Middle frontal gyrus (tissue), 1 donor: ENCODE measurements around the gene UBE2G2.

Experiments
- DNase-seq: peaks from one replicate; pipeline ENCODE4 v3.0.0-alpha.2; 2015; ENCODE audit warnings: low spot score; ENCODE audit errors: extremely low spot score

Gene UBE2G2, protein sequence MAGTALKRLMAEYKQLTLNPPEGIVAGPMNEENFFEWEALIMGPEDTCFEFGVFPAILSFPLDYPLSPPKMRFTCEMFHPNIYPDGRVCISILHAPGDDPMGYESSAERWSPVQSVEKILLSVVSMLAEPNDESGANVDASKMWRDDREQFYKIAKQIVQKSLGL

DNA sequence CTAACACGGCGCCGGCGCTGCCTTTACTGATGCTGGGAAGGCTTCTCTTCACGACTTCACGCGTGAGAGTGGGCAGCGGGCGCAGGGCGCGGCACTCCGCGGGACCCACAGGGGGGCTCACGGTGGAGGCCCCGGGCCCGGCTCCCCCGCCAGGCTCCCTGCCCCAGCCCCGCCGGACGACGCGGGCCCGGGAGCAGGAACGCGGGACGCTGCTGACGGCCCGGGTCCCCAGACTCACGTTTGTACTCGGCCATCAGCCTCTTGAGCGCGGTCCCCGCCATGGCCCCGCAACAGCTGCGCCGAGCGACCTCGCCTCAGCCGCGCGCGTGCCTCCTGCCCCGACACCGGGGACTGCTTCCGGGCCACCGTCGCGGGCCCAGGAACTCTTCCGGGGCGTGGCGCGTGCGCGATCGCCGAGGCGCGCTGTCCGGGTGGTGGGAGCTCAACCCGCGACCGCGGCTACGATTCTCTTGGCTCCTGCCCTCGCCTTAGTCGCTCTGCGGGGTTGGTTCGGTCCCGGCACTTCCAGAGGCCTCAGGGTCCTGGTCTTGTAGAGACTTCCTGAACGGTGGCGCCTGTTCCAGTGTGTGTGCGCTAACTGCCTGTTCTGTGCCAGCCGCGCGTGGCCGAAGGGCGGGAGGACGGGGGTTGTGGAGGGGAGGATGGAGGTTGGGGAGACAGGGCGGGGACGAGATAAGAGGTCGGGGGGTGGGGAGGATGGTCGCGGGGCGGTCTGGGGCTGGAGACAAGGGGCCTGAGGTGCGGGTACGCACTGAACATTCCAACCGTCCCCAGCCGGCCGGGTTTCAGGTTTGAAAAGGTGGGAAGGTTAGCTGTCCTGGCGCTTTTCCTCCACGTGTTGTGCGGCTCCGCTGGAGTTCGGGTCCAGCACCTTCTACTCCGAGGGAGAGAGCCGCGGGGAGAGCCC lies at the start of gene UBE2G2:
Gene UBE2G2 (minus strand): TSS at position 353 of the 928 bp plus-strand sequence. CDS start 72 bp downstream, at position 281.
- DNase-seq, result peak; percentile 82

DNA sequence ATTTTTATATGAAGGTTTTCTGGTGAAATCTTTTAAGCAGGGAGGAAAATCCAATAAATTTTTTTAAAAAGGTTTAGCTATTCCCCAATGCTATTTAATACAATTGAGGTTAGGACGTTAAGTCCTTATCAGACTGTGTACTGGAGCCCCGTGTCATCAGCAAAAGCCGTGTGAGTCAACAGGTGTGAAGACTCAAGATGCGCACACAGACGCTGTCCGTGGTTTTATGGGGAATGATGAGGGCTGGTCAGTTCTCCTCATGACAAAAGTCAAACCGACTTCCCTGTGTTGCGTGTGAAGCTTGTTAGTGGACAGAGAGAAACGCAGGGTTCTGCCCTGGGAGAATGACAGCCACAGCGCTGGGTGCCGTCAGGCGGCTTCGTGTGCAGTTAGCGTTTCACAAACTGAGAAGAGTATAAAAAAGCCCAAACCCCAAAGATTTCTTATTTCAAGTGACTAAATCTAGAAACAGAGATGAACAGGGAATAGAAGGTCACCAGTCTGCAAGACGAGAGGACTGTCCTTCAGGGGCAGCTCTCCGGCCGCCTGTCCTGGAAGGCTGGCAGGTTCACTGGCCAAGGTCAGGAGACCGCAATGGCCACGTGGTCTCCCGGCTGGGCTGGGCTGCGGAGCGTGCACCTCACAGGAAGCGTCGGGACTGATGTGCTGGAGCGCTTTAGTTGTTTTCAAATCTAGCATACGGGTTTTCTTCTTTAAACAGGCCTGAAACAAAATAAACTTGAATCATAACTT lies 49.5 kb upstream of the UBE2G2 start:
- DNase-seq, result no peak

DNA sequence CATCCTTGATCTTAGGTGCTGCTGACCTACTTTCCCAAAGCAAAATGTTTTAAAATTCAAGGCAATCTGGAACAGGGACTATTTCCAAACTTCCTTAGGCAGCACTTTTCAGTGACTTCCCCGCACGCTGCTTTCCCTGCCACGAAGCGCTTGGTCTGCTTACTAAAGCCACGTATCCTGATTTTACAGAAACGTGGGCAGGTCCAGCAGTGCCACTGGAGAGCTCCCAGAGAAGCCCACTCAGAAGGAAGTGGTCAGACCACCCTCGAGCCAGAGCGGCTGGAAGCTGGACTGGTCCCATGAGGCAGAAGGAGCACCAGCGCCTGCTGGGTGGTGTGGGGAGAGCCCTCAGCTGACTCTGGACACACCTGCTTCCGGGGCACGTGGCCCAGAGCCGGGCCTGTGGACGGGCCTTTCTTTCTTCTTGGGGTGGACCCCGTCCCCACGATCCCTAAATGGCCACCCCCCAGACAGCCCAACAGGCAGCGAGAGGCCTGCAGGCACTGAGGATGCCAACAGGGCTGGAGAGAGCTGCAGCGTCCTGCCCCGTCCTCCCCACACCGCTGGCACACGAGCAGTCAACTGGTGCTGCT lies 48.7 kb upstream of the UBE2G2 start:
- no peak for DNase-seq

DNA sequence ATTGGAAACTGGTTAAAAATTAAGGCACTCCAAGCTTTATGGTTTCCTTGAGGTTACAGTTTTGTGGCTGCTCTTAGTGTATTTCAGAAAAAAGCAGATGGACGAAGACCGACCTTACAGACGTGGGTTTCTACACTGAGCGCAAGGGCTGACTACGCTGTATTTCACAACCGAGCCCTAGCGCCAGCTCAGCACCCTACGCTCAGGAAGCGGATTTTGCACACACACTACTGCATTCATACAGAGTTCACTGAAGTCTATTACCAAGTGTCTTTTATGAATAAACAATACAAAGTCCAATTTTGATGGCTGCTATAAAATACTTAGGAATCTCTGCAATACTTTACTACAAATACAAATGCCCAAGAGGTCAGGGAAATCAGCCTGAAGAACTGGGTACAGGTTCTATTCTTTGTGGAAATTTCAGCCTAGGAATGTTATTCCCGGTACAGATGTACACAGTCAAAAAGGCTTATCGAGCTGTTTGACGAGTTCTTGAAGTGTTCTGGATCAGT lies 48.1 kb upstream of the UBE2G2 start:
- DNase-seq, result no peak

DNA sequence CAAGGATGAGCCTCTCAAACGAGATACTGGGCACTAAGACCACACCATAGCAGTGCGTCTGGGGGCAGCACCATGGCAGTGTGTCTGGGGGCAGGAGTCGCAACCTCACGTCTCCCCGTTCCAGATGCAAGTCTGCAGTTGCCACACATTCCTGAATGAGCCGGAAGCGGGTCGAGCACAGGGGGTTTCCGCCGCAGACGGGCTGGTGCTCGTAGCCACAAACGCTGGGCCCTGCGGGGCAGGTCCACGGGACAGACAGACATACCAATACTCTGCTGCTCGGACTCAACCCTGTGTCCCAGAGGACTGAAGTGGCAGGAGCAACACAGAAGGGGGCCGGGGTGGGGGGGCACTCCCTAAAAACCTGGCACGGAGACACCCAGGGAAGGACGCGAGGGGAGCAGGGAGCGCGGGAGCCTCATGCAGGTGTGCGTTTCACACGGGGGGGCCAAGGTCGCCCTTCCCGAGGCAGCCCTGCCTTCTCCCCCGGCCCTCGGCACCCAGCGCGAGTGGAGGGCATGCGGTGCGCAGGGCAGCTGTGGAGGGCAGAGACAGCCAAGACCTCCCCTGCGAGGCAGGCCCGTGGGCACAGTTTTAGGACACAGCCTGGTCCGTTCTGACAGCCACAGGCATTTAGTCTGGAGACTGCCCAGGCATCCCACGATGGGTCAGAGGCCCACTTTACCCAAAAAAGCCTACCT lies 47.4 kb upstream of the UBE2G2 start:
- no peak for DNase-seq

DNA sequence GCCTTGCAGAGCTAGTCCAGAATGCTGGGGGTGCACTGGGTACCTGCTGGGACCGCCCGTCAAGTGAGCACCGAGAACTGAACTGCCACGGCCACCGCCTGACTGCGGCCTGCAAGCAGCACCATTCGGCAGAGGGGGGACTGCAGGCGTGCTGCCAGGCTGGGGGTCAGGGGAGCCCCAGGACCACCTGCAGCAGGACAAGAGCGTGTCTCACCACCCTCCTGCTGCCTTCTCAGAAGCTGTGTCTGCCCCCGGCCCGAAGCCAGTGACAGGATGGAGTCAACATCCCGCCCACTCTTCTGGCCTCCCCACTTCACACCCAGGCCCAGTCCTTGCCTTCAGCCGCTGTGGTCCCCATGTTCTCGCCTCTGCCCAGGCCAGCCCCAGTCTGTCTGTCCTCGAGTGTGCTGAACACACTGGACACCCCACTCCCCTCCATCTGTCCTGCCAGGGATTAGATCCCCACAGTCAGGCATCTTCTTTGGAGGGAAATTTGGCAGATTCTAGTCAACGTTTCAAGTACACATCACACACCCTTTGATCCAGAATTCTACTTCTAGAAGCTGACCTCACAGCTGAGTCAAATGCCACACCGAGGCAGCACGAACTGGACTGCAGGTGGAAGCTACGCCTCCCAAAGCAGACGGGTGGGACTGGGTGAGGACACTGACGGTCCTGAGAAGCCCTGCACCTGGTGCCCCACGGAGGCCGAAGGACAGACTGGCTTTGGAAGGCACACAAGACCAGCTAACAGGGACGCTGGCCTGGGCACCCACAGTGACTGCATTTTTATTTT lies 45.8 kb upstream of the UBE2G2 start:
- no peak for DNase-seq

DNA sequence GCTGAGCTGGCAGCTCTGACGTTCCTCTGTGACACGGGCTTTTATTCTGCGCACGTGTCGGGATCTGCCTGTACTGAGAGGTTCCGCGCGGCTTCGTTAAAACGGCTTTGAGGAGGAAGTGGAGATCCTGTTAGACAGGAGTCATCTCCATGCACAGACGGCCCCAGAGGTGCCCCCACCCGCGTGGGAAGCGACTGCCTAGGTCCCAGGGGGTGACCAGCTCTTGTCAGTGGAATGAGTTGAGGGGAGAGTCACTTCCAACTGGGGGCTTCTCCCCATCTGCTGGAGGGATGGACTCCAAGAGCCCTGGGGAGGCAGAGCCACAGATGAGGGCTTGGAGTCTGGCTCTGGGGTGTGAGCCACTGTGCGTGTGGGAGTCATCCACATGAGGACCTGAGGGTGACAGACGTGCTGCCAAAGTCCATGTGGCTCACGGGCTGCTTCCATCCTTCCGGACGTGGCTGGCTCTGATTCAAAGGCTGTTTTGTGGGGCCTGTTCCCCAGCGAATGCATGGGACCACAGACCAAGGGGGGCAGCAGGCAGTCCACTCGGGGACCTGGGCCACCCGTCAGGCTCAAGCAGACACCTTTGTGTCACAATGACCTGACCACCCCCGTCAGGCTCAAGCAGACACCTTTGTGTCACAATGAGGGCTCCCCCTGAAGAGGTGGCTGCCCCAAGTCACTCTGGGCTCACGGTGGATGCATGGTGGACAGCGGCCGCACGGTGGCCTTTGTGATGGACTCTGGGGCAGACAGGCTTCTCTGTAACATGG lies 45.1 kb upstream of the UBE2G2 start:
- peak; percentile 12 for DNase-seq

DNA sequence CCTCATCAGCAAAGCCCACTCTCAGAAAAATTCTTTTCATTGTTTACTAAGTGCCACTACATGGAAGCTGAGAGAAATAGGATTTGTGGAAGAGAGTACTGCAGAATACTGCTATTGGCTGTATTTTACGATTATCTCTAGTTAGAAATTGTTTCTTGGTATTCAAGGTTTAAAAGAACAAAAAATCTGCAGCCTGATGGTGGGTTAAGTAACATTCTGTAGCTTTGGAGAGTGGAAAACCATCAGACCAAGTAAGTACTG lies 44.5 kb upstream of the UBE2G2 start:
- DNase-seq, result no peak

DNA sequence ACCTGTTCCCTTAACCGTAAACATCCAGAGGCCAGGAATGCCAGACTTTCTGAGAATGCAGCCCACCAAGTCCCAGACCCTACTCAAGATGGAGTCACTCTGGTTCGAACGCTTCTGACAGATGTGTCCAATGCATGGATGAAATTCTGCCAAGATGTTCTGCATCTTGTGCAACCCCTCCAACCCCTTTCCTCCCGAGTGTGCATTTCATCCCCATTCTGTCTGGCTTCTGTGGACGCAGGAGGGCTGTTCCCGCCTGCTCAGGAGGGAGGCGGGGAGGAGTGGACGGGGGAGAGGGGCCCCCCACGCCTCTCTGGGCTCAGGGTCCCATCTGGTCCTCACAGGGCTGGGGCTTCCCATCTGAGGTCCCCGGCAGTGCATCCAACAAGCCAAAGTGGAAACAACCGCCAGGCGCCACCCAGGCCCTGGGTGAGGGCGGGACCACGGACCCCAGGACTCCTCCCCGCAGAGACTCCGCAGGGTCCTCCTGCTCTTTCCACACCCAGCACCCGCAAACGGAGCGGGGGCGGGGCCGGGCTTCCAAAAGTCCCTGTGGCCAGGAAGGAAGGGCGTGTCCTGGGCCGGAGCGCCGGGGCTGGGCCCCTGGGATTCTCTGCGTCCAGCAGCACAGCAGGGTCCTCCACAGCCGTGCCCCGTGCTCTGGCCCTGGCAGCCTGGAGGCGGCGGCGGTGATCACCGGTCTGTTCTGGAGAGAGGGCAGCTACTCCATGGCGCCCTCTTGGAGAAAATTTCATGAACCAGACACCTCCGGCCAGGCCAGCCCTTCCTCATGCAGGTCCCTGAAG lies 44.0 kb upstream of the UBE2G2 start:
- DNase-seq, result no peak

DNA sequence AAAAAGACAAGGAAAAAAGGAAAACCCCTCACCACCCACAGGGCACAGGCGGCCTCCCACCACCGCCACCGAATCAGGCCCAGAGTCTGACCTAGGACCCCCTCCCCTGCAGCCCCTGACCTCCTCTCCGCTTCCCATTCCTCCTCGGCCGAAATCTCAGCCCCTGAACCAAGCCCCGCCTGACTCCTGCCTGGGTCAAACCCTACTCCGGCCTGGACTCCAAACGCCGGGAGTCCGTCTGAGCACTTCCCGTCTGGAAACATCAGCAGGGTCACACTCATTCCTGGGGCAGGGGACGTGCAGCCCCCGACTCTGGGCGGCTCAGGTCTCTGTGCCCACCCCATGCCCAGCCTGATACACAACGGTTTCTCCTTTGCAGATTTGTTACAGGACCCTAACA lies 42.6 kb upstream of the UBE2G2 start:
- DNase-seq, result no peak

DNA sequence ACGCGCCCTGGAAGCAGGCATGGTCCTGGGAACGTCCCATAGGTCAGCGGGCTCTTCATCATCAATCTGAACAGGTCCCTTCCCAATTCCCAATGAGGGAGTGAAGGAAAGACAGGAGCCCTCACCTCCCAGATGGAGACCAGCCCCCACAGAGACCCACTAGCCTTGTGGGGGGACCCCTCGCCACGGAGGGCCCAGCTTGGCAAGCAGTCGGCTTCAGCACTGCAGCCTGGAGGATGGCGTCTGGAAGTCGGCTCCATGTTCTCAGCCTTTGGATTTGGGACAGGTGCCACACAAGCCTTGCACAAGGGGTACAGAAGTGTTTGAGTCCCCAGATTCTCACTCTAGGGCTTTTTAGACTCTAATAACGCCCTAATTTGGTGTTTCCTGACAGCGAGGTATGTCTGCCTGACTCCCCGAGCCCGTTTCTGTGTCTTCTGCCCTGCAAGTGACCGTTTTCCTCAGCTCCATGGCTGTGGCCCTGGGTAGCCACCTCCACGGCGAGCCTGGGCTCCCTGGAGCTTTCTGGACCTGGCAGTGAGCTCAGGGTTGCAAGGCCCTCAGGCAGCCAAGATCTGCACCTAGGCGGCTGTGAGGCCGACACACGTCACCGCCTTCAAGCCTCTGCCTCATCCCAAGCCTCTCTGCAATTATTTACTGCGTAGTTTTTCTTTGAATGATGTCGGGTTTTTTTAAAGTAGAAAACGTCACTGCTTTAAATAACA lies 41.3 kb upstream of the UBE2G2 start:
- no peak for DNase-seq

DNA sequence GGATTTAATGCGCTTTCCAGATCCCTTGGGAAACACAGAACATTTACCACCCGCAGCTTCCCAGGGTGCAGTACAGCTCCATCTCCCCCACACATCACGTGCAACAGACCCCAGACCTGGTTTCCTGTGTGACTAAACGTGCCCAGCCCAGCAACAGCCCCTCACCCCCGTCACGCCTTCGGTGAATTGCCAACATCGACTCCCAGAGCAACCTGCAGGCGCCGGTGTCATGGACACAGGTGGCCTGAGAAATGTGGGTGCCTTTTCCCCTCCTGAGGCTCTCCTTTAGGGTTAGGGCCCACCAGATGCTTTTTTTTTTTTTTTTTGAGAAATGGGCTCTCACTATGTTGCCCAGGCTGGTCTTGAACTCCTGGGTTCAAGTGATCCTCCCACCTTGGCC lies 40.5 kb upstream of the UBE2G2 start:
- DNase-seq, result no peak

DNA sequence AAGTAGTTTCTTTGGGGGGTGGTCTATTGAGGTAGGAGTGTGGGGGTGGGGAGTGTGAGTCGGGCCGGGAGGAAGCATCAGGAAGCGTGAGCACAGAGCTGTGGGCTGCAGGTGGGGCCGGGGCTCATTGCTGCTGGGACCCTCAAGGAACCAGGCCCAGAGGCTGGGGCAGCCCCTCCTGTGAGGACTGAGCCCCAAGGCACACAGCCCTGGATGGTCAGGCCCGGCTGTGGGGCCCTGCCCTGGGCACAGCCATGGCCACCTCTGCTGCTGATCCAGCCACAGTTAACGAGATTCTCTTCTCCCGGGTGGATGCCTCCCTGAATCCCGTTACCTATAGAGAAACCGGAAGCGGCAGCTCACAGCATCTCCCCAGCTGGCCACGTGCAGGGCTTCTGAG lies 39.2 kb upstream of the UBE2G2 start:
- DNase-seq, result no peak

DNA sequence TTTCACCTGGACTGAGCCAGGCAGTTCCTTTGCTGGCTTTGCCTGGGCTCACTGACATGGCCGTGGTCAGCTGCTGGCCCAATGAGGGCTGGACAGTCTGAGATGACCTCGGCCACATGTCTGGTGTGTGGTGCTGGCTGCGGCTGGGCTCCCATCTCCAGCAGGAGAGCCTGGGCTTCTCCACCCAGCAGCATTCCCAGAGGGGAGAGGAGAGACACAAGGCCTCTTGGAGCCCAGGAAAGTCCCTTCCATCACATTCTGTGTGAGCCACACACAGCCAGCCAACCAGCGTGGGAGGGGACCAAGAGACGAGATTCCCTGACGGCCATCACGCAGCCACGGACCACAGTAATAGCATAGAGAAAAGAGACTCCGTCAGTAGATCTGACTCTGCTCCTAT lies 37.3 kb upstream of the UBE2G2 start:
- no peak for DNase-seq

DNA sequence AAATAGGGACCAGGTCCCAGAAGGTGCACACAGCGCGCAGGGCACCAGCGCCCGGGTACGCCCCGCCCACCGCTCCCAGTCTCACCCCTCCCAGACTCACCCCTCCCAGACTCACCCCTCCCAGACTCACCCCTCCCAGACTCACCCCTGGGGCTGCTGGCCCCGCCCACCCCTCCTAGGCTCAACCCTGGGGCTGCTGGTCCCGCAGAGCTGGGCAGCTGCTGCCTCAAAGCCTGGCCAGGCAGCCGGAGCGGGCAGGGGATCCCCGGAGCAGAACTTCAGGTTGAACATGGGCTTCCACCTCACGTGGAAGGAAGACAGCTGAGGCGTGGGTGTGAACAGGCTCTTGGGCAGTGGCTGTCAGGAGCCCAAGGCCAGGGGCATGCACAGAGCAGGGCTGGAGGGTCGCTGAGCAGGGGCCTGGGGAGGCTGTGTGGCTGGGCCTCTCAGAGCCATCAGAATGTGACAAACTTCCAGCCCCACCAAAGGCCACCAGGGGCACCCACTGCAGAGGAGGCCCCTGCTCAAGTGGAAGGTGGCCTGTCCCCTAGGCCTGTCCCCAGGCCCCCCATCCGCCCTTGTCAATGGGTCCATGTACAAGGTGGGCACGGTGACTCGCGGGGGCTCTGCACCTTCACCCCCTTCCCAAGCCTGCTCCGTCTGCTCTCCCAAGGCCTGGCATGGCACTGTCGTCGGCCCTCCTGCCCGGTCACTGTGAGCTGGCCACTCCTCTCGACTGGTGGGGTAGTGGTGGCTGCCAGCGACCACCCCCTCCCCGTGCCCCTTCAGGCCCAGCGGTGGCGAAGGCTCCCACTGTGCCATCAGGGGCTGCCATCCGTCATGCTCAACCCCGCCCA lies 36.6 kb upstream of the UBE2G2 start:
- no peak for DNase-seq

DNA sequence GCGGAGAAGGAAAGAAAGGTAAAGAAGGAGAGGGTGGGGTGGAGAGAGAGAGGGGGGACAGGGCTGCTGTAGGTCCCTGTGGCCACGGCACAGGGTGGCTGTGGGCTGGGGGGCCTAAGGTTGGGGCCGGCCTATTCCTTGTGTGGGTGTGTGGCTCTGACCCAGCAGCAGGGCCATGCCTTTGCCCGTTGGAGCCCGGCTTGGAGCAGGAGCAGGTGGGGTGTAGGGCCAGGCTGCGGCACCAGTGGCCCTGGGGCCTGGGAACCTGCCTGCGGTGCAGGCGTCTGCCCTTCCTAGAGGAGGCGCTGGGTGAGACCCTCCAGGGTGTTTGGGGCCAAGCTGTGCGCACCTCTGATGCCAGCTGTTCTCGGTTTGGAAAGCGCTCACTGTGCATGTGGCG lies 35.9 kb upstream of the UBE2G2 start:
- DNase-seq, result no peak
